D721Med (cell line): ENCODE measurements around the gene ELN.
"Not testable (repeated sequence)": the region's sequence is repeated elsewhere in the genome, so short reads cannot be mapped to it uniquely, and the experiment has no call there.

Experiments
- DNase-seq: peaks from one replicate; pipeline ENCODE4 v3.0.0; 2011; ENCODE audit warnings: low spot score; ENCODE audit not compliant: insufficient read length
- FAIRE-seq: peaks from 2 replicates; lab custom pipeline; 2011; peaks lifted over from hg19 to GRCh38; lab: Jason Lieb, UNC
- CTCF ChIP-seq: IDR thresholded peaks from 2 replicates; pipeline ENCODE4 v1.5.1; 2012; ENCODE audit warnings: mild to moderate bottlenecking, control low read depth; ENCODE audit not compliant: insufficient read depth; ENCODE audit errors: missing control alignments

The ELN gene

GRCh38 chr7:74027683-74028320 lies at the start of gene ELN:
Gene ELN, plus strand, starts transcription at chr7:74028173. Its CDS starts 15 bp downstream, at chr7:74028188.
- TF ChIP-seq CTCF = no peak
- DNase-seq (no peak), FAIRE-seq (no peak)

- no peak for FAIRE-seq
- peak; percentile 46 for TF ChIP-seq CTCF
- no peak for DNase-seq
These were observed 49.1 kb upstream of the ELN start for GRCh38 chr7:73978661-73979563.

DNA sequence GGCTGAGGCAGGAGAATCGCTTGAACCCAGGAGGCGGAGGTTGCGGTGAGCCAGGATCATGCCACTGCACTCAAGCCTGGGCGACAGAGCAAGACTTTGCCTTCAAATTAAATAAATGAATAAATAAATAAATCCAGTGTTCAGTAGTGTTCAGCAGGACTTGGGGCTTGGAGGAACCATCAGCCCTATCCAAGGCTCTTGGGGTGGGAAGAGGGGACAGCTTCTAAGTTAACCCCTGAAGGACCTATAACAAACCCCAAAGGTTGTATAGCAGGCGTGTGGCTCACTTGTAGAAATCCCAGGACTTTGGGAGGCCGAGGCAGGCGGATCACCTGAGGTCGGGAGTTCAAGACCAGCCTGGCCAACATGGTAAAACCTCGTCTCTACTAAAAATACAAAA lies 48.3 kb upstream of the ELN start:
- not testable (repeated sequence) for FAIRE-seq, DNase-seq

- FAIRE-seq = no peak
- no peak for TF ChIP-seq CTCF
- no peak for DNase-seq
These were observed 47.8 kb upstream of the ELN start for GRCh38 chr7:73980206-73980605.

DNA sequence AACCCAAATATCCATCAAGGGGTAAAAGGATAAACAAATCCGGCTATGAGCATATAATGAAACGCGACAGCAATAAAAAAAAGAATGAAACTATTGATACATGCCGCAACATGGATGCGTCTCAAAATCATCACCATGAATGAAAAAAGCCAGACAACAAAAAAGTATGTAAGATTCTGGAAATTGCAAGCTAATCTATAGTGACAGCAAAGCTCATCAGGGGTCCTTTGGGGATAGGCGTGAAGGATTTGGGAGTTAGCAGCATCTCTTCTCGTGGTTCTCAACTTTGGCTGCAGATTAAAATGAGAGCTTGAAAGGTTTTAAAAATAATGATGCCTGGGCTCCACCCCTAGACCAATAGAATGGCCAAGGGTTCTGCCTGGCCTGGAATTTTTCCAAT lies 46.0 kb upstream of the ELN start:
- FAIRE-seq = no peak
- no peak for TF ChIP-seq CTCF
- no peak for DNase-seq

GRCh38 chr7:73983437-73984164 lies 44.4 kb upstream of the ELN start:
- FAIRE-seq = no peak
- TF ChIP-seq CTCF = no peak

DNA sequence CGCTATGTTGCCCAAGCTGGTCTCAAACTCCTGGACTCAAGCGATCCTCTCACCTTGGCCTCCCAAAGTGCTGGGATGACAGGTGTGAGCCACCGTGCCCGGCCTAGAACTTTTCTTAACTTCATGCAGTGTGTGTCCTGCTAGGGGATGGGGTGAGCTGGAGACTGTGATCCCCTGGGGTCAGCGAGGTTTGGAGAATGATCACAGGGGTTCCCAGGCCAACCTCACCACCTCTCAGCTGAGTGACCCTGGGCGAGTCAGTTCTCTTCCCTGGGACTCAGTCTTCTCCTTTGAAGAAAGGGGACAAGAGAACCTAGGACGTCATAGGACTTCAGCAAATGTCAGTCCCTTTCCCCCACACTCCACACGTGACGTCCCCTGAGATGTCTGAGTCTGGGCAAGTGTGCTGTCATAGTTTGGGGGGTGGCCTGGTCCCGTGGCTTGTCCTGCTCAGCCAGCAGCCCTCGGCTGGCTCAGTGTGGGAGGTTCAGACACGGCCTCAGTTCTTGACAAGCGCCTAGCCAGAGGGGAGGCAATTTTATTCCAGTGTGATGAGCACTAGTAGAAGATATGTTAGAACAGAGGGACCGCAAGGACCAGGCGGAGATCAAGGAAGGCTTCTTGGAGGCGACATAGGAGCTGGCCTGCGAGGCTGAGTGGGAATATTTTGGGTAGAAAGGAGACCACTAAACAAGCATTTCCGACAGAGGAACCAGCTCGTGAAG lies 43.3 kb upstream of the ELN start:
- FAIRE-seq (no peak), DNase-seq (no peak)
- no peak for TF ChIP-seq CTCF

More at GRCh38 chr7:73983437-73984164, 44.4 kb upstream of the ELN start:
- DNase-seq = no peak
